Hematopoietic multipotent progenitor cell treated with erythropoietin and hydrocortisone succinate and interleukin-3 and kit ligand, for 8 days (in vitro differentiated cells): ENCODE measurements around the gene CAMTA1.

Source experiments
- DNase-seq: peaks from one replicate; pipeline ENCODE4 v3.0.0-alpha.2; 2015

CAMTA1 gene

DNA sequence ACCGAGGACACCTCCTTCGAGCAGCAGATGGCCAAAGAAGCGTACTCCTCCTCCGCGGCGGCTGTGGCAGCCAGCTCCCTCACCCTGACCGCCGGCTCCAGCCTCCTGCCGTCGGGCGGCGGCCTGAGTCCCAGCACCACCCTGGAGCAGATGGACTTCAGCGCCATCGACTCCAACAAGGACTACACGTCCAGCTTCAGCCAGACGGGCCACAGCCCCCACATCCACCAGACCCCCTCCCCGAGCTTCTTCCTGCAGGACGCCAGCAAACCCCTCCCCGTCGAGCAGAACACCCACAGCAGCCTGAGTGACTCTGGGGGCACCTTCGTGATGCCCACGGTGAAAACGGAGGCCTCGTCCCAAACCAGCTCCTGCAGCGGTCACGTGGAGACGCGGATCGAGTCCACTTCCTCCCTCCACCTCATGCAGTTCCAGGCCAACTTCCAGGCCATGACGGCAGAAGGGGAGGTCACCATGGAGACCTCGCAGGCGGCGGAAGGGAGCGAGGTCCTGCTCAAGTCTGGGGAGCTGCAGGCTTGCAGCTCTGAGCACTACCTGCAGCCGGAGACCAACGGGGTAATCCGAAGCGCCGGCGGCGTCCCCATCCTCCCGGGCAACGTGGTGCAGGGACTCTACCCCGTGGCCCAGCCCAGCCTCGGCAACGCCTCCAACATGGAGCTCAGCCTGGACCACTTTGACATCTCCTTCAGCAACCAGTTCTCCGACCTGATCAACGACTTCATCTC is 879.1 kb downstream of the CAMTA1 start:
- no peak for DNase-seq

DNA sequence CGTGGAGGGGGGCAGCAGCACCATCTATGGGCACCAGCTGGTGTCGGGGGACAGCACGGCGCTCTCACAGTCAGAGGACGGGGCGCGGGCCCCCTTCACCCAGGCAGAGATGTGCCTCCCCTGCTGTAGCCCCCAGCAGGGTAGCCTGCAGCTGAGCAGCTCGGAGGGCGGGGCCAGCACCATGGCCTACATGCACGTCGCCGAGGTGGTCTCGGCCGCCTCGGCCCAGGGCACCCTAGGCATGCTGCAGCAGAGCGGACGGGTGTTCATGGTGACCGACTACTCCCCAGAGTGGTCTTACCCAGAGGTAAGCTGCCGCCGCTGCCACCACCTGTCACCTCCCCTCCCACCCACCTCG is 879.6 kb downstream of the CAMTA1 start:
- no peak for DNase-seq

DNA sequence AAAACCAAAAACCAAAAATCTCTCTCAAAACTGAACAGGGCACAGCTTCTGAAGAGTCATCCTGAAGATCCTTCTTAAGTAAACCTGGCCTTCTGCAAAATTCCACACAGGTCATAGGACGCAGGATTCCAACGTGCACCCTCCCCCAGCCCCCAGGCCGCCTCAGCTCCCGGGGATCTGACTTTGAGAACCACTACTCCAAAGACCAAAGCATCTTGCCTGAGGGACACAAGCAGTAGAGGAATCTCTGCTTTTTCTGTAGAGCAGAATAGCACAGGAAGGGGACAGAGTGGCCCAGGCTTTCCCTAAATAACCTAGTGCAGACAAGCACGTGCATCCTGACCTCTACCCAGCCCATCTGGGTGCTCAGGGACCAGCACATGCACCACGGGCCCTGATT is 881.0 kb downstream of the CAMTA1 start:
- no peak for DNase-seq

- no peak for DNase-seq
Measured at GRCh38 chr1:7667159-7667558, 881.9 kb downstream of the CAMTA1 start.

GRCh38 chr1:7667625-7668218 is 882.5 kb downstream of the CAMTA1 start:
- DNase-seq = peak; percentile 77

- DNase-seq = peak; percentile 31
Measured at GRCh38 chr1:7669559-7670311, 884.5 kb downstream of the CAMTA1 start.

DNA sequence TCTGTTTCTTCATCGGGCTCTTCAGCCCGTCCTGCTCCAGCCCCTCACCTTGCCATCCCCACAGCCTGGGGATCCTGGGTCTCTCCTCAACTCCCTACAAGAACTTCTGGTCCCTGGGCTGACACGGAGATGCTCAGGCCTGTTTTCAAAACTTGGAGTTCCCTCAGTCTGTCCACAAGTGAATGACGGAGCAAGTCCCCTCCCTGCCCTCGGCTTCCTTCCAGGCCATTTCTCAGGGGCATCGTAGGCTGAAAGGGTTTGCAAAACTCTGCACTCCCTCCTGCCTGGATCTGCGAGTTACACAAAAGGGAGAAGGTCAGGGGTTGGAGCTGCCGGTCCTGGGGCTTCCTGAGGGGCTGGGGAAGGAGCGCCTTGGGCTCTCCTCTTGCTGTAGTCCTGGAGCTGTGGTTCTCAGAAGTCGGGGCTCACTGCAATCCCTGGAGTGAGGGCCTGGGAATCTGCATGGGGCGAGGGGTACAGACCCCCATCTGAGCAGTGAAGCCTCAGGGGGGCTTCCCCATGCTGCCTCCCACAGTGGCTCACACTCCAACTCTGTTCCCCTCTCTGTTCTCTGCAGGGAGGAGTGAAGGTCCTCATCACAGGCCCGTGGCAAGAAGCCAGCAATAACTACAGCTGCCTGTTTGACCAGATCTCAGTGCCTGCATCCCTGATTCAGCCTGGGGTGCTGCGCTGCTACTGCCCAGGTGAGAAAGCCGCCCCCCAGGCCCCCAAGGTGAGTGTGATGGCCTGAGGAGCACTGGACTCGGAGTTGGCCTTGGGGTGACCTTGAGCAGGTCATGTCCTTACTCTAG is 885.3 kb downstream of the CAMTA1 start:
- no peak for DNase-seq

GRCh38 chr1:7671146-7671465 is 885.9 kb downstream of the CAMTA1 start:
- no peak for DNase-seq

DNA sequence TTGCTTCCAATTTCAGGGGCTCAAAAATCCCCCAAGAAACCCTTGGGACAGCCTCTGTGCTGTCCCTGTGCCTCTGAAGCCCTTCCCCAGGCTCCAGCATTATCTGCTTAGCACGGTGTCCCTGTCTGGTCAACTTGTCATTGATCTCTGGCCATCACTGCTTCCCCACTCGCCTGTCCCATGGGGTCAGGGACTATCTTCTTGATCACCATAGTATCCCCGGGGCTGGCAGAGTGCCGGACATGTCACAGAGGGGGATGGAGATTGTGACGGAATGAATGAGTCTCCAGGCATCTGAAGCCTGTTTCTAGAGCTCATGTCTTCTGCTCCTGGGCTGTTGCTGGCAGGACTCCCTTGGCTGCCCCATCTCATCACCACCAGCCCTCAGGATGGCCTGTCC is 886.4 kb downstream of the CAMTA1 start:
- DNase-seq = no peak

DNA sequence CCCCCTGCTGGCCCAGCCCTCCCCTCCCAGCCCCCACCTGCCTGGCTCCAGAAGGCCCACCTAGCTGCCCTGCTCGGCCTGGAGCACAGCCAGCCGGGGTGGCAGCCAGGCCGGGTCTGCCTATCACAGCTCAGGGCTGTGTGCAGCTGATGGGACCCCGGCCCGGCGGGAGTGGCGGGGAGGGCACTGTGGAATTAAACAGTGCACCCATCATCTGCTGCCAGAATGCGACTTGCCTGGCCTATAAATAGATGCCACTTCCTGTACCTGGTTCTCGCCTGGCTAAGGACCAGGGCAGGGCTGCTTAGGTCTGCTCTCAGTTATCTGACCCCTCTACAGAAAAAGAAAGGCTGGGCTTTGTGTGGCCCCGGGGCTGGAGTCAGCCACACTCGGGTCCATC is 887.6 kb downstream of the CAMTA1 start:
- DNase-seq = no peak

DNA sequence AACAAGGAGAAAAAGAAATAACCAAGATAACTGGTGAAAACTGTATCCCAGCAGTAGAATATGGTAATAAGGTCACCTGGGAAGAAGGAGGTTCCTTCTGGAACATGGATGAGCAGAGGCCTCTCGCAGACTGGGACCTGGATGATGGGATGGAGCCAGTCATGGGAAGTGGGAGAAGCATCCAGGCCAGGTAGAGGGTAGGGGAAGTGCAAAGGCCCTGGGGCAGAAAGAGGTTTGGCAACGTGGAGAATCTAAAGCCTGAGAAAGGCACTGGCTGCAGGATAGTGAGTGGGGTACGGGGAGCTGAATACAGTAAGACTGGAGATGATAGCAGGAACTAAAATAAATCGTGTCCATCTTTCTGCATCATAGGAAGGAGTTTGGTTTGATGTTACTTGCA is 889.7 kb downstream of the CAMTA1 start:
- no peak for DNase-seq

GRCh38 chr1:7675431-7676273 is 890.4 kb downstream of the CAMTA1 start:
- no peak for DNase-seq

- no peak for DNase-seq
Measured at GRCh38 chr1:7676274-7676945, 891.2 kb downstream of the CAMTA1 start.

DNA sequence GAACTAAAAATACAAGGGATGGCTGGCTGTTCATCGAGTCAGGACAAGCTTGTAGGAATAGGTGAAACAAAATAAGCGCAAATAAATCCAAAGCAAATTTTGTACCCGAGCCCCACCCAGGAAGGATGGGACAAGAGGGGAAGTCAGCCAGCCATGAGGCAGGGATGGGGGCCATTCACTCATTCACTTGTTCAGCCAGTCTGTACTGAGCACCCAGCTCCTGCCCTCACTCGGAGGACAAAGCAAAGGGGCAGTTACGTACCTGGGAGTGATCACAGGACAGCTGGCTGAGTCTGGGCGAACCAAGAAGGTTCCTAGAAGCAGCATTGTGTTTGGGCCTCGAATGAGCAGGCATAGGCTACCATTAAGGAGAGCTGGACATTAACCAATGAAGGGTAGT is 891.9 kb downstream of the CAMTA1 start:
- no peak for DNase-seq

DNA sequence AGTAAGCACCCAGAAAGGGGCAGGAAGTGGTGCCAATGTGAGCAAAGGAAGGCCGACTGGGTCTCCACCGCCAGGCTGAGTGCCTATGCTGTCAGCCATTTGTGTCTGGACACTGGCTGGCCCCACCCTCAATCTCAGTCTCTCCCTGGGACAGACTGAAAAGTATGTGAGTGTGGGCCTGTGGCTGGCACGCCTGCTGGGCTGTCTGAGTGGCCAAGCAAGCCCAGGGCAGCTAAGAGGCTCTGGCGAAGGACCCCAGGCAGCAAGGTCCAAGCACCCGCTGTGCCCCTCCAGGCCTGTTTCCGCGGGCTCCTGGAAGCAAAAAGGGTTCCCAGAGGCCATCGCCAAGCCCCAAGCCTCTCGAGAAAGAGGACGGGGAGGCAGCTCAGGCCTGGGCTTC is 892.6 kb downstream of the CAMTA1 start:
- no peak for DNase-seq

DNA sequence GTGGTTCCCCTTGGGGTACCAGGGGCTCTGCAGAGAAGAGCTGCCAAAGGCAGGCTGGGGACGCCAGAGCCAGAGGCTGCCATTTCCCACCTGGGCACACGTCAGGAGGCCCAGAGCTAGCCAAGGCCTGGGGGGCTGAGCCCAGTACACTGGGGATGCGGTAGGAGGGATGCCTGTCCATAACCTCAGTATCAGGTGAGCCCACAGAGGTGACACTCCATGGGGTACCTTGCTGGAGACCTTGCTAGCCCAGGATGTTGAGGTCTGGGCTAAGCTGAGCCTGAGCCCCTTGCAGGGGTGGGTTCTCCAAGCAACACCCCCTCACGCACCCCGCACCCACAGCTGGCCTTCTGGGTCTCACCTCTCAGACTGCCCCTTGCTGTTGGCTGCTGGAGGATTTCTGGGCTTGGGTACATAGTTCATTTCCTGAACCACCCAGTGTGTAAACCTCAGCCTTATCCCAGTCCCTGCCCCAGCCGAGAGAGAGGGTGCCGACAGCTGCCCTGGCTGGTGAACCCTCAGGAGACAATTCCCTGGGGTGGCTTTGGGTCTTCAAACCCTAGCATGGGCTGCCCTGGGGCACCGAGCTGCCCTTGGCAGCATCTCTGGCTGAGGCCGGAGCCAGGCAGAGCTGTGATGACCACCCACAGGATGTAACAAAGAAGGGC is 893.4 kb downstream of the CAMTA1 start:
- DNase-seq = no peak

- no peak for DNase-seq
Measured at GRCh38 chr1:7679159-7679872, 894.1 kb downstream of the CAMTA1 start.

GRCh38 chr1:7679873-7680206 is 894.6 kb downstream of the CAMTA1 start:
- no peak for DNase-seq

DNA sequence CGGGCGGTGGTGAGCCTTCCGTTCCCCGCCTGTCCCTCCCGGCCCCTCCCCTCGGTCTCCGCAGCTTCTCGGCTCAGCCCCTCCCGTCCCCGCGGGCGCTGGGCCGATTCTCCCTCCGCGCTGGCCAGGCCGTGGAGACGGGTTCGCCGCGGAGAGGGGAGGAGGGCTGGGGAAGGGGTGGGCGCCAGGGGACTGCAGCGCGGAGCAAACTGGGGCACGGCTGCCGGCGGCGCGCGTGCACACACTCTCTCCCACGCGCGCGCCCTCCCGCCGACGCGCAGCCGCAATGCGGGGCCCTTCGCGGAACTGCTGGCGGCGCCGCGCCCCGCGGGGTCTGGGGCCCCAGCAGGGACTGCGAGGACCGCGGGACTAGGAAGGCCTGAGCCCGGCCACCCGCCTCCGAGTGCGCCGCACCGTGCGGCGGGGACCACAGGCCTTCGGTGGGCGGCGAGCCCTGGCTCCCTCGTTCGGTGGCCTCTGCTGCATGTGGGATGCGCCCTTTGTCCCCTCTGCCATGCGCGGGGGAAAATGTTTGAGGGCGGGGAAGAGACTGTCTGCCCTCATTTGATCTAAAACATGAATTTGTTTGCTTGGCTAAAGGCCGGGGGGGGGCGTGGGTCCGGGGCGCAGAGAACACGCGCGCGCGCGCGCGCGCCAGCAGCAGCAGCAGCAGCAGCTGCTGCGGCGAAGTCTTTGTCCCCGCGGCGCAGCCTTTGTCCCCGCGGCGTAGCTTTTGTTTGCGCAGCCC is 895.1 kb downstream of the CAMTA1 start:
- DNase-seq = no peak

GRCh38 chr1:7680955-7681268 is 895.7 kb downstream of the CAMTA1 start:
- DNase-seq = no peak
